ENCODE results near the gene SF3B3.
A peak's percentile ranks its signal among the peaks of the same experiment; 100 is the strongest.

Gene SF3B3

DNA sequence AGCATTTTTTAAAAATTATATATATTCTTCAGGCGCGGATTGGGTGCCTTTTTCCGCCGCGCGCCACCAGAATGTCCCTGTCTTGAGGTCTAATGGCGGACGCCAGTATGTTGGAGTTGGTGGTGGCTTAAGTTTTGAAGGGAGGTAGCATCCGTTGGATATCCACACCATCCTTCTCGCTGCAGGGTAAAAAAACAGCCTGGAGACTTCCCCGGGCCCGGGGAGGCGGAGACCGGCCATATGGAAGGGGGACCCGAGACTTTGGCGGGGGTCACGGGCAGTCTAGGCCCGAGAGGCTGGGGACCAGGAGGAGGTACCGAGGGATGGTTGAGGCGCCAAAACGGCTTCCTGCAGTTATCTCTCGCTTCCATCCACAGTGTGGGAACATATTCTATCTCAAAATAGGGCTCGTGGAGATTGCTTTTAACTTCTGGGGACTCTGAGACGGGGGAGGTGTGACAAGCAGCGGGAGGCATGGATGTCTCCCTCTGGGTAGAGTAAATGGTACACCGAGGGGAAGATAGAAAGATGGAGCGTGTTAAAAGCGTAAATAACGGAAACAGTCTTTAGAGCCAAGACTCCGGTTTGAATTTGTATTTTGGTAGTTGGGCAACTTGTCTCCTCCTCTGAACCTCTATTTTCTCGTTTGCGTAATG lies at the start of gene SF3B3:
SF3B3 (plus strand) TSS at position 74 of the 656 bp plus-strand sequence. CDS start 2,841 bp downstream, outside the sequence.
- no peaks in the 10 kb centered on the region for H3K27me3 ChIP-seq (ENCODE audit: insufficient read depth, low read length)
- peaks cover 17% of the 10 kb centered on the region for H3K36me3 ChIP-seq (ENCODE audit: insufficient read depth, low read length)
- peaks cover 80% of the 10 kb centered on the region for H3K79me2 ChIP-seq (ENCODE audit: control insufficient read depth, insufficient read depth, low read length, unreplicated experiment)
- peak within 1 kb of the TSS; percentile 92 for H3K27ac ChIP-seq (ENCODE audit: low read depth, low read length)
- H2AFZ ChIP-seq (ENCODE audit: low read length, unreplicated experiment), result peak within 1 kb of the TSS; percentile 99
- peak within 1 kb of the TSS; percentile 99 for H3K4me3 ChIP-seq (ENCODE audit: low read depth, low read length)
- H3K4me1 ChIP-seq (ENCODE audit: control insufficient read depth, insufficient read depth, low read length, unreplicated experiment), result peaks cover 36% of the 10 kb centered on the region

DNA sequence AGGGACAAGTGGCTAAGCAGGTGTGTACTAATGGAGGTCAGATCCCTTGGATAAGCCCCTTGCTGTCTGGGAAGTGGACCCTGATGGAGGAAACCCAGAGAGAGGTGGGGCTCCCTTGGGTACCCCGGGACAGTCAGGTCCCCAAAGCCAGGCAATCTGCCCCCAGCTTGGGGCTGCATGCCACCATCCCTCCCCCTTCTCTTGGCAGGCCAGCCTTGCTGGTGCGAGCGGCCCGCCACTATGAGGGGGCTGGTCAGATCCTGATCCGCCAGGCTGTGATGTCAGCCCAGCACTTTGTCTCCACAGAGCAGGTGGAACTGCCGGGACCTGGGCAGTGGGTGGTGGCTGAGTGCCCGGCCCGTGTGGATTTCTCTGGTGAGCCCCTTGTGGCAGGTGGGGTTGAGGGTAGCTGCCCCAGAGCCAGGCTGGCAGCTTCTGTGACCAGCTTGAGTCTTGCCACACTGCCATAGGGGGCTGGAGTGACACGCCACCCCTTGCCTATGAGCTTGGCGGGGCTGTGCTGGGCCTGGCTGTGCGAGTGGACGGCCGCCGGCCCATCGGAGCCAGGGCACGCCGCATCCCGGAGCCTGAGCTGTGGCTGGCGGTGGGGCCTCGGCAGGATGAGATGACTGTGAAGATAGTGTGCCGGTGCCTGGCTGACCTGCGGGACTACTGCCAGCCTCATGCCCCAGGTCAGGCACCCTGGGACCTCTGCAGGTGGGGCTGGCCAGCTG lies 49.1 kb upstream of the SF3B3 start:
- no peak overlapping the region for H2AFZ ChIP-seq (ENCODE audit: low read length, unreplicated experiment)
- no peaks in the 10 kb centered on the region for H3K79me2 ChIP-seq (ENCODE audit: control insufficient read depth, insufficient read depth, low read length, unreplicated experiment)
- H3K27ac ChIP-seq (ENCODE audit: low read depth, low read length), result no peak overlapping the region
- no peaks in the 10 kb centered on the region; the same call in 1 of the 2 replicates for H3K36me3 ChIP-seq (ENCODE audit: insufficient read depth, low read length)
- H3K4me1 ChIP-seq (ENCODE audit: control insufficient read depth, insufficient read depth, low read length, unreplicated experiment), result peaks cover 14% of the 10 kb centered on the region
- no peak overlapping the region for H3K4me3 ChIP-seq (ENCODE audit: low read depth, low read length)
- H3K27me3 ChIP-seq (ENCODE audit: insufficient read depth, low read length), result no peaks in the 10 kb centered on the region

DNA sequence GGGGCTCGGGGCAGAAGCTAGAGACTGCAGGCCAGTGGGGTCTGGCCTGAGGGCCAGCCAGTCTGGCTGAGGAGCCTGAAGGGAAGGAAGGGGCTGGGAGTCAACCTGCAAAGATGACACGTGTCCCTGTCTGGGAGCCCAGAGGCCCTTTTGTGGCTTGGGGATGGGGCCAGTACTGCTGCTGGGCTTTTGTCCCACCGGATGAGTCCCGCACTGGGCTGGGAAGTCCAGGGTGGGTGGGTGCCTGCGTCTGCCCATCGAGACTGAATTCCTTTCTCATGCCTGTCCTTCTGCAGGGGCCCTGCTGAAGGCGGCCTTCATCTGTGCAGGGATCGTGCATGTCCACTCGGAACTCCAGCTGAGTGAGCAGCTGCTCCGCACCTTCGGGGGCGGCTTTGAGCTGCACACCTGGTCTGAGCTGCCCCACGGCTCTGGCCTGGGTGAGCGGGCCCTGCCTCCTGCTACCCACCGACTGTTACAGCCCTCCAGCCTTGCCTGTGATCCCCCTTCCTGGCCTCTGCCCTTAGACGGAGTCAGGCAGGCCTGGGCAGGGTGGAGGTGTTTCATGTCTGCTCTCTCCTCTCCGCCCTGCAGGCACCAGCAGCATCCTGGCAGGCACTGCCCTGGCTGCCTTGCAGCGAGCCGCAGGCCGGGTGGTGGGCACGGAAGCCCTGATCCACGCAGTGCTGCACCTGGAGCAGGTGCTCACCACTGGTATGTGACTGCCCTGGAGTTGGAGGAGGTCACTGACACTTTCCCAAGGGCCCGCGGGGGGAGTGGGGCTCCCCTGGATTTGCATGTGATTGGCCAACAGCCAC lies 48.4 kb upstream of the SF3B3 start:
- H3K27ac ChIP-seq (ENCODE audit: low read depth, low read length), result no peak overlapping the region
- H3K79me2 ChIP-seq (ENCODE audit: control insufficient read depth, insufficient read depth, low read length, unreplicated experiment), result no peaks in the 10 kb centered on the region
- no peaks in the 10 kb centered on the region for H3K27me3 ChIP-seq (ENCODE audit: insufficient read depth, low read length)
- peaks cover 14% of the 10 kb centered on the region for H3K4me1 ChIP-seq (ENCODE audit: control insufficient read depth, insufficient read depth, low read length, unreplicated experiment)
- H2AFZ ChIP-seq (ENCODE audit: low read length, unreplicated experiment), result no peak overlapping the region
- no peak overlapping the region for H3K4me3 ChIP-seq (ENCODE audit: low read depth, low read length)
- H3K36me3 ChIP-seq (ENCODE audit: insufficient read depth, low read length), result peaks cover 4% of the 10 kb centered on the region; the same call in 1 of the 2 replicates

DNA sequence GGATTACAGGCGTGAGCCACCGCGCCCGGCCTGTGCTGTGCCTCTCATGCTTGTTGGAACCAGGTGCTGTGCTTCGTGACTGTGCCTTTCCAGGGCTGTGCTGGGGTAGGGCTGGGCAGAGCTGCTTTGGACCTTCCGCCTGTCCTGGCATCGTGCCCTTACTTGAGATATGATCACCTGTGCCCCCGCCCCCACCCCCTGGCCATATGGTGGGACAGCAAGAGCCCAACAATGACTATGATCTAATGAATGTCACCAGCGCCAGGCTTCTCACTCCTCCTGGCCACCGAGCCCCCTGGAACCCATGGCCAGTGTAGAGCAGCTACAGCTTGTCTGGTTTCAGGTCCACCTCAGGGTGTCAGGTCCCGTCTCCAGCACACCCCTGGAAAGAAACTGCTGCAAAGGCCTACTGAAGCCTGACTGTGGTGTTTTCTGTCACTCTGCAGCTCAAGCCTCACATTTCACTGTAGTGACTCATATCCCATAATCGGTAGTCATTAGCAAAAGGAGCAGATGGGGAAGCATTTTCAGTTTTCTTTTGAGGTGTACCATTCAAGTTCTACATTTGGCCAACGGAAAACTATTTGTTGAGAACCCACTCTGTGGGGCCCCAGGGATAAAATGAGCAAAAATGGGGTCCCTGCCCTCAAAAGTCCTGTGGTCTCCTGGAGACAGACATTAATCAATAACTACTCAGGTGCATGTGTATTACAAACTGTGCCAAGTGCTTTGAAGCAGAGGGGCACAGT lies 47.2 kb upstream of the SF3B3 start:
- Histone ChIP-seq H3K36me3 (ENCODE audit: insufficient read depth, low read length) (peaks cover 14% of the 10 kb centered on the region; the same call in 1 of the 2 replicates), H3K27ac (ENCODE audit: low read depth, low read length) (peak overlapping the region; percentile 8)

DNA sequence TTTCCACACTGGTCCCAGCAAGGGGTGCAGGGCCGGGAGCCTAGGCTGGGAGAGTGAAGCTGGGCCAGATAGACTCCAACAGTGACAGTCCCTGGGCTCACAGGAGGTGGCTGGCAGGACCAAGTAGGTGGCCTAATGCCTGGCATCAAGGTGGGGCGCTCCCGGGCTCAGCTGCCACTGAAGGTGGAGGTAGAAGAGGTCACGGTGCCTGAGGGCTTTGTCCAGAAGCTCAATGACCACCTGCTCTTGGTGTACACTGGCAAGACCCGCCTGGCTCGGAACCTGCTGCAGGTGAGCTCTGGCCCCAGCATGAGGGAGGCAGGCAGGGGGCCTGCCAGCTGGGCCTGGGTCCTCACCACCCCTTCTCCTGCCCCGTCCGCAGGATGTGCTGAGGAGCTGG lies 45.4 kb upstream of the SF3B3 start:
- Histone ChIP-seq H3K27ac (ENCODE audit: low read depth, low read length) (no peak overlapping the region), H2AFZ (ENCODE audit: low read length, unreplicated experiment) (no peak overlapping the region), H3K4me1 (ENCODE audit: control insufficient read depth, insufficient read depth, low read length, unreplicated experiment) (peaks cover 28% of the 10 kb centered on the region), H3K36me3 (ENCODE audit: insufficient read depth, low read length) (peaks cover 18% of the 10 kb centered on the region; the same call in 1 of the 2 replicates), H3K27me3 (ENCODE audit: insufficient read depth, low read length) (no peaks in the 10 kb centered on the region), H3K4me3 (ENCODE audit: low read depth, low read length) (no peak overlapping the region), H3K79me2 (ENCODE audit: control insufficient read depth, insufficient read depth, low read length, unreplicated experiment) (no peaks in the 10 kb centered on the region)

More for the DNA sequence above, 47.2 kb upstream of the SF3B3 start:
- H2AFZ ChIP-seq (ENCODE audit: low read length, unreplicated experiment), result no peak overlapping the region
- H3K79me2 ChIP-seq (ENCODE audit: control insufficient read depth, insufficient read depth, low read length, unreplicated experiment), result no peaks in the 10 kb centered on the region
- H3K4me3 ChIP-seq (ENCODE audit: low read depth, low read length), result peak overlapping the region; percentile 6; the same call in 1 of the 2 replicates
- H3K27me3 ChIP-seq (ENCODE audit: insufficient read depth, low read length), result no peaks in the 10 kb centered on the region
- H3K4me1 ChIP-seq (ENCODE audit: control insufficient read depth, insufficient read depth, low read length, unreplicated experiment), result peaks cover 14% of the 10 kb centered on the region

DNA sequence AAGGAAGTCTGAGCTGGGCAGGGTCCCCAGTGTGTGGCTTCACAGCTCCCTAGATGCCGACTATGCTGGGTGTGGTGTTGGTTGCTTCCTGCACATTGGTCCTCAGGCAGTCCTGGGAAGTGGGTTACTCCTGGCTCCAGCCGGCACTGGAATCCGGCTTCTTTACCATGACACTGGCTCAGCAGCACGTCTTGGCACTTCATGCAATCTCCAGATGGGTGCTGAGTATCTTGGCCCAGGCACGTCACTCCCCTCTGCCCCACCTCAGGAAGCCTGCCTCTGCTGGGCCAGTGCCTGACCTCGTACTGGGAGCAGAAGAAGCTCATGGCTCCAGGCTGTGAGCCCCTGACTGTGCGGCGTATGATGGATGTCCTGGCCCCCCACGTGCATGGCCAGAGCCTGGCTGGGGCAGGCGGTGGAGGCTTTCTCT lies 44.7 kb upstream of the SF3B3 start:
- Histone ChIP-seq H3K79me2 (ENCODE audit: control insufficient read depth, insufficient read depth, low read length, unreplicated experiment) (no peaks in the 10 kb centered on the region), H3K36me3 (ENCODE audit: insufficient read depth, low read length) (peaks cover 22% of the 10 kb centered on the region; the same call in 1 of the 2 replicates), H3K27me3 (ENCODE audit: insufficient read depth, low read length) (no peaks in the 10 kb centered on the region), H2AFZ (ENCODE audit: low read length, unreplicated experiment) (no peak overlapping the region), H3K4me3 (ENCODE audit: low read depth, low read length) (no peak overlapping the region), H3K27ac (ENCODE audit: low read depth, low read length) (no peak overlapping the region), H3K4me1 (ENCODE audit: control insufficient read depth, insufficient read depth, low read length, unreplicated experiment) (peaks cover 28% of the 10 kb centered on the region)

DNA sequence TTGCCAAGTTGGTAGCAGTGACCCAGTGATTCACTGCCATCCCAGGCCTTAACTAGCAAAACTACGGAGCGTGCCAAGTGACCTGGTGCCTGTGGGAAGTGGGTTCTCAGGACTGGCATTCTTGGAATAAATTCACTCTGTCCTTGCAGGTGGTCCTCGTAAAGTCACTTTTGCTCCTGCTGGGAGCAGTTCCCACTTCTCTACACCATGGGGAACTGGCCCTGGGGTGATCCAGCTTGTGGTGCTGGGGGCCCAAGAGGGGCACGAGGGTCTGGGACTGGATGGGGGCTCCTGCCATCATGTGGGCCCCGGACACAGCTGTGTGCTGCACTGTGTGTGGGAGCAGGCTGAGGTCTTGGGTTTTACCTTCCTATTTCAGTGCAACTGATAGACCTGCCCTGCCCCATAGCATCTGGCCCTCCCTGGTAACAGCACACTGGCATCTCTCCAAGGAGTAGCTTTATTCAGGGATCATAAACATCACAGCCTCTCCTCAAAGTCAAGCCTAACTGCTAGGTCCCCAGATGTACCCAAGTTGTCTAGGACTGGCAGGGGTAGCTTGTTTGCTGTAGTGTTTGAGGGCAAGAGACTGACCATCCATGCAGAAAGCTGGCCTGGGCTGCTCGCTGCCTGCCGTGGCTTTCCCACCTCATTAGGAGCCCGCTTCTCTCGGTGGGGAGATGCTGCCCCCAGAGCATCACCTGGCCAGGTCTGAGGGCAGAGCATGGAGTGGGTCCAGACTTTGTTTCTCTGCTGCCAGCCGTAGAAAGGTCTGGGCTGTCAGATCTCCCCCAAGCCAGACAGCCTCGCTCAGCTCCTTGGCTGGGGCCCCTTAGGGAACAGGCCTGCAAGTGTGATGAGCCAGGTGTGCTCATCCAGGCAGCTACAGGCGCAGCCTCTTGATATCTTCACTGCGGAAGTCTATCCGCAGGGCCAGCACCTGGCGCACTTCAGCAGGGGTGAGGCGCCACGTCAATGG lies 43.2 kb upstream of the SF3B3 start:
- Histone ChIP-seq H2AFZ (ENCODE audit: low read length, unreplicated experiment) (no peak overlapping the region), H3K4me3 (ENCODE audit: low read depth, low read length) (no peak overlapping the region), H3K27ac (ENCODE audit: low read depth, low read length) (no peak overlapping the region), H3K27me3 (ENCODE audit: insufficient read depth, low read length) (no peaks in the 10 kb centered on the region), H3K36me3 (ENCODE audit: insufficient read depth, low read length) (peaks cover 22% of the 10 kb centered on the region; the same call in 1 of the 2 replicates), H3K4me1 (ENCODE audit: control insufficient read depth, insufficient read depth, low read length, unreplicated experiment) (peaks cover 28% of the 10 kb centered on the region), H3K79me2 (ENCODE audit: control insufficient read depth, insufficient read depth, low read length, unreplicated experiment) (no peaks in the 10 kb centered on the region)

DNA sequence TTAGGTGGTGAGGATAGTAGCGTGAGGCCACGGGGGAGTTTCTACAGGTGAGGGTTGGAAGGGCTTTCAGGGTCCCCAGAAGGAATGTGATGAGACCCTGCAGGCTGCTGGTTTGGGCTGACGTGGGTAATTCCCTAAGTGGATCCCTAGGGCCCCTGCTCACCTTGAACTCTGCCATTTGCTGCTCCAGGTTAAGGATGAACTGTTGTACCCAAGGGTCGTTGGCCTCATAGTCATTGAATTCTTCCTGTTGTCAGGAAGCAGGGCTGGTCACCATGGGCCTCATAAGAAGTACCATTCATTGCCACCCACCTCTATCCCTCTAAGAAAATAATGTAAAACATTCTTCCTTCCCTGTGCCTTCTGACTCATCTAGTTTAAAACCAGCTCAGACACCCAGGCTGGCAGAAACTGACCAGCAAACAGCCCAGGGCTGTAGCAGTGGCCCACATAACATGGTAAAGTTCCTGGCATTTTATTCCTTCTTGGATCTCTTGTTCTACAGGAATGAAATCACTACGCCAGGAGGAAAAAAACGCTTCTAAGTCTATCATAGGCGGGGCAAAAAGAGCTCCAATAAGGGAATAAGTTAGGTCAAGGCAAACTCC lies 41.6 kb upstream of the SF3B3 start:
- H3K27me3 ChIP-seq (ENCODE audit: insufficient read depth, low read length), result no peaks in the 10 kb centered on the region
- peak overlapping the region; percentile 61 for H3K27ac ChIP-seq (ENCODE audit: low read depth, low read length)

DNA sequence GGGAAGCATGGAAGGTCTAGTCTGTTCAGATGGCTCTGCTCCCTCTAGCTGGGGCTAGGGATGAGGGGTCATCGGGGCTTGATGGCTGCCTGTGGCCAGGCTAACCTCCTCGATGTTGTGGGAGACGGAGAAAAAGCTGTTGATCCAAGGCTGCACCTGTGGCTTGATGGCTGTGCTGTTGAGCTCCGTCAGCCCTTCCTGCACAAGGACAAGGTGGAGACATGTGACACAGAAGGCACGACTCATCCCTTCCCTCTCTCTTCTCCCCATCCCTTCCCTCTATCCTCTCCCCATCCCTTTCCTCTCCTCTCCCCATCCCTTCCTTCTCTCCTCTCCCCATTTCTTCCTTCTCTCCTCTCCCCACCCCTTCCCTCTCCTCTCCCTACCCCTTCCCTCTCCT lies 41.0 kb upstream of the SF3B3 start:
- Histone ChIP-seq H2AFZ (ENCODE audit: low read length, unreplicated experiment) (no peak overlapping the region), H3K4me3 (ENCODE audit: low read depth, low read length) (no peak overlapping the region), H3K27me3 (ENCODE audit: insufficient read depth, low read length) (no peaks in the 10 kb centered on the region), H3K27ac (ENCODE audit: low read depth, low read length) (peak overlapping the region; percentile 61), H3K4me1 (ENCODE audit: control insufficient read depth, insufficient read depth, low read length, unreplicated experiment) (peaks cover 18% of the 10 kb centered on the region), H3K79me2 (ENCODE audit: control insufficient read depth, insufficient read depth, low read length, unreplicated experiment) (no peaks in the 10 kb centered on the region), H3K36me3 (ENCODE audit: insufficient read depth, low read length) (peaks cover 22% of the 10 kb centered on the region; the same call in 1 of the 2 replicates)

More for the DNA sequence above, 41.6 kb upstream of the SF3B3 start:
- Histone ChIP-seq H3K79me2 (ENCODE audit: control insufficient read depth, insufficient read depth, low read length, unreplicated experiment) (no peaks in the 10 kb centered on the region), H2AFZ (ENCODE audit: low read length, unreplicated experiment) (no peak overlapping the region), H3K4me3 (ENCODE audit: low read depth, low read length) (no peak overlapping the region), H3K4me1 (ENCODE audit: control insufficient read depth, insufficient read depth, low read length, unreplicated experiment) (peaks cover 18% of the 10 kb centered on the region), H3K36me3 (ENCODE audit: insufficient read depth, low read length) (peaks cover 22% of the 10 kb centered on the region; the same call in 1 of the 2 replicates)

Data from ACC112 (cell line).